Ascending aorta (tissue), 2 donors: Measurements from ENCODE around the gene CENATAC. TPM values are rescaled to one million over a fixed set of nuclear protein-coding genes. Genes with fewer than 3 reads are reported as not detected.

ENCODE experiments used
- DNase-seq, 2 donors: peaks; one replicate each; pipeline ENCODE4 v3.0.0-alpha.2; 2019; ENCODE audit warnings: low spot score in 2 of 2
- H3K27ac ChIP-seq, 2 donors: fragments of 200-600 bp; sonication (generic); one replicate each; pipeline ENCODE4 v1.5.1; 2016 to 2017; ENCODE audit warnings: mild to moderate bottlenecking in 1 of 2
- H3K27me3 ChIP-seq: fragments of 200-600 bp; sonication (generic); one replicate; pipeline ENCODE4 v1.5.1; 2017
- H3K36me3 ChIP-seq, 2 donors: fragments of 200-600 bp; sonication (generic); one replicate each; pipeline ENCODE4 v1.5.1; 2016
- H3K4me1 ChIP-seq, 2 donors: fragments of 200-600 bp; sonication (generic); one replicate each; pipeline ENCODE4 v1.5.1; 2016 to 2017; ENCODE audit warnings: mild to moderate bottlenecking in 1 of 2
- H3K4me3 ChIP-seq, 2 donors: fragments of 200-600 bp; sonication (generic); one replicate each; pipeline ENCODE4 v1.5.1; 2016 to 2017; ENCODE audit warnings: mild to moderate bottlenecking in 1 of 2
- H3K9me3 ChIP-seq, 2 donors: fragments of 200-600 bp; sonication (generic); one replicate each; pipeline ENCODE4 v1.5.1; 2016
- intact Hi-C: fragments of 100-400 bp; cut with DNase I; formaldehyde crosslinking; loops from one replicate; pipeline ENCODE4 v1.15.1; 2023
- total RNA-seq: library from RNA; depleted of rRNA; stranded (reverse); fragments of >200 nt; gene quantifications from one replicate; pipeline ENCODE4 v1.1.0, GENCODE V29; 2016
- TF ChIP-seq, protein P1 (sequence below), 3 experiments: fragments of 200-600 bp in 2 of 3; fragments of 450-650 bp in 1 of 3; sonication (generic) in 2 of 3; IDR thresholded peaks; one replicate each; pipeline ENCODE4 v1.5.1; 2016 to 2019; ENCODE audit warnings: antibody characterized with exemption in 3 of 3, mild to moderate bottlenecking in 1 of 3, moderate library complexity in 1 of 3

The CENATAC gene
- total RNA-seq, 1 donor from 2014 or later = 67.7 TPM

GRCh38 chr11:119062779-119063178 lies 64.8 kb downstream of the CENATAC start:
- intact Hi-C loops = no loop called here
- TF ChIP-seq, protein P1, sequence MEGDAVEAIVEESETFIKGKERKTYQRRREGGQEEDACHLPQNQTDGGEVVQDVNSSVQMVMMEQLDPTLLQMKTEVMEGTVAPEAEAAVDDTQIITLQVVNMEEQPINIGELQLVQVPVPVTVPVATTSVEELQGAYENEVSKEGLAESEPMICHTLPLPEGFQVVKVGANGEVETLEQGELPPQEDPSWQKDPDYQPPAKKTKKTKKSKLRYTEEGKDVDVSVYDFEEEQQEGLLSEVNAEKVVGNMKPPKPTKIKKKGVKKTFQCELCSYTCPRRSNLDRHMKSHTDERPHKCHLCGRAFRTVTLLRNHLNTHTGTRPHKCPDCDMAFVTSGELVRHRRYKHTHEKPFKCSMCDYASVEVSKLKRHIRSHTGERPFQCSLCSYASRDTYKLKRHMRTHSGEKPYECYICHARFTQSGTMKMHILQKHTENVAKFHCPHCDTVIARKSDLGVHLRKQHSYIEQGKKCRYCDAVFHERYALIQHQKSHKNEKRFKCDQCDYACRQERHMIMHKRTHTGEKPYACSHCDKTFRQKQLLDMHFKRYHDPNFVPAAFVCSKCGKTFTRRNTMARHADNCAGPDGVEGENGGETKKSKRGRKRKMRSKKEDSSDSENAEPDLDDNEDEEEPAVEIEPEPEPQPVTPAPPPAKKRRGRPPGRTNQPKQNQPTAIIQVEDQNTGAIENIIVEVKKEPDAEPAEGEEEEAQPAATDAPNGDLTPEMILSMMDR (IDR thresholded peaks at IDR 0.05) = no peak
- Histone ChIP-seq H3K36me3 (no peaks in the 10 kb centered on the region), H3K27me3 (no peaks in the 10 kb centered on the region), H3K4me1 (peaks cover 8 to 25% of the 10 kb centered on the region in 2 donors), H3K9me3 (no peaks in the 10 kb centered on the region), H3K4me3 (no peak overlapping the region), H3K27ac (peak overlapping the region in 1 of 2 donors; percentile 40)
- DNase-seq = peak in 1 of 2 donors; percentile 72

DNA sequence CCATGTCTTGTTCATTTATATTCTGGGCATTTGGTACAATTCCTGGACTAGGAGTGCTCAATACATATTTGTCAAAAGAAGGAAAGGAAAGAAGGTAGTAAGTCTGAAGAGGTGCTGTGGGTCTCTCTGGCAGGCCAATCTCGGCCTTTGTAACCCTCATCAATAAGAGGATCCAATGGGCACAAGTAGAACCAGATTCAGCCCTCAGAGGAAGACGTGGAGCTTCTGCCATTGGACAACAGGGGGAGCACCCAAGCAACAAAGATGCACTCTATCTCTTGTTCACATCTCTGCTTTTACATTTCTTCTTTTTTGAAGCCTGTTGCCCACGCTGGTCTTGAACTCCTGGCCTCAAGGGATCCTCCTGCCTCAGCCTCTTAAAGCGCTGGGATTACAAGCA lies 67.4 kb downstream of the CENATAC start:
- H3K27ac ChIP-seq = no peak overlapping the region
- H3K36me3 ChIP-seq = peaks cover 0 to 4% of the 10 kb centered on the region in 2 donors
- H3K27me3 ChIP-seq = no peaks in the 10 kb centered on the region
- DNase-seq = no peak
- no peak overlapping the region for H3K4me3 ChIP-seq
- no peaks in the 10 kb centered on the region for H3K9me3 ChIP-seq
- TF ChIP-seq, protein P1 (IDR thresholded peaks at IDR 0.05) = no peak
- intact Hi-C loops = loop anchor here (5.0 kb wide), 1 partner anchor 57 kb away; the partner anchor contains the start of gene HINFP
- peaks cover 10 to 29% of the 10 kb centered on the region in 2 donors for H3K4me1 ChIP-seq

Other genes with a start within 250 kb of the CENATAC start
- gene DDX6, start 207.0 kb upstream of the CENATAC start, total RNA-seq = 25.9 TPM
- not detected for gene CXCR5, start 114.2 kb upstream of the CENATAC start, total RNA-seq
- 46.5 TPM for gene BCL9L, start 72.2 kb upstream of the CENATAC start, total RNA-seq
- not detected for gene UPK2, start 41.8 kb upstream of the CENATAC start, total RNA-seq
- not detected for gene FOXR1, start 26.4 kb upstream of the CENATAC start, total RNA-seq
- 857 TPM for gene RPS25, start 20.2 kb downstream of the CENATAC start, total RNA-seq
- 41.0 TPM for gene TRAPPC4, start 20.6 kb downstream of the CENATAC start, total RNA-seq
- 21.2 TPM for gene SLC37A4, start 32.7 kb downstream of the CENATAC start, total RNA-seq
- gene HYOU1, start 59.1 kb downstream of the CENATAC start, total RNA-seq = 98.4 TPM
- gene VPS11, start 69.7 kb downstream of the CENATAC start, total RNA-seq = 23.4 TPM
- 82.8 TPM for gene HMBS, start 86.7 kb downstream of the CENATAC start, total RNA-seq
- gene DPAGT1, start 103.7 kb downstream of the CENATAC start, total RNA-seq = 61.9 TPM
- gene C2CD2L, start 109.2 kb downstream of the CENATAC start, total RNA-seq = 16.7 TPM
- gene HINFP, start 123.4 kb downstream of the CENATAC start, total RNA-seq = 36.5 TPM
- gene ABCG4, start 150.9 kb downstream of the CENATAC start, total RNA-seq = not detected
- gene NLRX1, start 170.6 kb downstream of the CENATAC start, total RNA-seq = 35.9 TPM
- gene NHERF4, start 187.3 kb downstream of the CENATAC start, total RNA-seq = not detected
- gene CBL, start 208.2 kb downstream of the CENATAC start, total RNA-seq = 21.6 TPM